NK-92 treated with Interleukin-12 subunit alpha and Interleukin-12 subunit beta, amount 100 ng/mL, for 24 hours (cell line): ENCODE results near the gene APBA3.
"Not testable (repeated sequence)": the region's sequence is repeated elsewhere in the genome, so short reads cannot be mapped to it uniquely, and the experiment has no call there.

ENCODE experiments used
- DNase-seq: peaks from one replicate; lab custom pipeline; 2025; lab: John Stamatoyannopoulos, UW

APBA3 gene

DNA sequence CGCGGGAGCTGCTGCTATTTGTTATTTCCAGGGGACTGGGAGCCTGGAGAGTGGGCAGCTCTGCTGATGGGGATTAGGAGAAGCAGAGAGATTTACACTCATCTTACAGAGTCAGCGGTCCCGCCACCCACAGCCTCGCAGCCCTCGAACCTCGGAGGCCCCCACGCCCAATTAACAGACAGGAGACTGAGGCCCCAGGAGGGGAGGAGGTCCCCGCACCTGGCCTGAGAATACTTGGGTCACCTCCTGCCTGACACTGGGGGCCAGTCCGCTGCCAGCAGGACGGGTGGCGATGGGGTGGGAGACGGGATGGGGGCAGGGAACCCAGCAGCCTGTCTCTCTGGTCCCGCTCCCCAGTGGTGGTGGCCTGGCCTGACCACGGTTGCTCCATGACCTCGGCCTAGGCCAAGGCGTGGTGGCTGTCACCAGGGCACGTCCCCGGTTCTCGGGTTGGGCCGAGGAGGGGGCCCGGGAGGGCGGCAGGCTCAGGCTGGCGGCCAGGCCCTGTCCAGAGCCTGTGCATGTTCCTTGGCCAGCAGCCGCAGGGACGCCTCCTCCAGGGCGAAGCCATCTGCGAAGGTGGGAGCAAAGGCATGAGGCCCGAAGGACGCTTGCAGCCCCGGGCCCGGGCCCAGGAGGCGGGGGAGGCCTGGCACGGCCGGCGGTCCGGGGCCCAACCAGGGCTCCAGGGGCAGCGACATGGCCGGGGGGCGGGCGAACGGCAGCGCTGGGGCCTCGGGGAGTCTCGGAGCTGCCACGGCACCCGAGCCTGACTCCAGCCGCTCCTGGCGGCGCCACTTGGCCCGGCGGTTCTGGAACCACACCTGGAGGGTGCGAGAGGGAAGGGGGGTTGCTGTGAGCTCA is 8.9 kb upstream of the APBA3 start:
- DNase-seq: no peak

DNA sequence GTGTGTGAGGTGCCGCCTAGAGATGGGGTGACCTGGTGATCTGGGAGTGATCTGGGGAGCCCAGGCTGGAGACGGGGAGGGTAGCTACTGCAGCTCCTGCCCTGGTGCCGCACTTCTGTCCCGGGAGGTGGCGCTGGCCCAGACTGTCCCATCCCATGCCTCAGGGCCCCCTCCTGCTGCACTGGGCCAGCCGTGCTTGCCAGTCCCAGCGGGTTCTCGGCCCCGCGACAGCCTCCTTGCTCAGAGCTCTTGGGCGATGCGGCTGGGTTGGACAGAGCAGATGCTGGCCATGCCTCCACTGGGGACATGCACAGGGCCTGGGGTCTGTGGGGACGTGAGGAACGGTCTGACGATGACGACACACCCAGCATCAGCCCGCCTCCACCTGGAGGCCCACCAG is 8.0 kb upstream of the APBA3 start:
- DNase-seq: no peak

DNA sequence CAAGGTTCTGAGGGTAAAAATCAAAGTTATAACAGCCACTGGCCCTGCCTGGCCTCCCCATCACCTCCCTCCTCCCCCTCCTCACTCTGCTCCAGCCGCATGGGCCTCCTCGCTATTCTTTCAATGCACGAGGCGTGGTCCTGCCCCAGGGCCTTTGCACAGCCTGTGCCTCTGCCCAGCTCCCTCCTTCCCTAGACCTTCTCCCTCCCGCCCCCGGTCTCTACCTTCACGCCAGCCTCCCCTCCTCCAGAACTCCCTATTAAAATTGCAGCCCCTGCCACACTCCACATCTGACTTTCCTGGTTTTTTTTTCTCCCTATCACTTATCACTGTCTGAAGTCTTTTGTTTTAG is 7.2 kb upstream of the APBA3 start:
- DNase-seq: no peak

DNA sequence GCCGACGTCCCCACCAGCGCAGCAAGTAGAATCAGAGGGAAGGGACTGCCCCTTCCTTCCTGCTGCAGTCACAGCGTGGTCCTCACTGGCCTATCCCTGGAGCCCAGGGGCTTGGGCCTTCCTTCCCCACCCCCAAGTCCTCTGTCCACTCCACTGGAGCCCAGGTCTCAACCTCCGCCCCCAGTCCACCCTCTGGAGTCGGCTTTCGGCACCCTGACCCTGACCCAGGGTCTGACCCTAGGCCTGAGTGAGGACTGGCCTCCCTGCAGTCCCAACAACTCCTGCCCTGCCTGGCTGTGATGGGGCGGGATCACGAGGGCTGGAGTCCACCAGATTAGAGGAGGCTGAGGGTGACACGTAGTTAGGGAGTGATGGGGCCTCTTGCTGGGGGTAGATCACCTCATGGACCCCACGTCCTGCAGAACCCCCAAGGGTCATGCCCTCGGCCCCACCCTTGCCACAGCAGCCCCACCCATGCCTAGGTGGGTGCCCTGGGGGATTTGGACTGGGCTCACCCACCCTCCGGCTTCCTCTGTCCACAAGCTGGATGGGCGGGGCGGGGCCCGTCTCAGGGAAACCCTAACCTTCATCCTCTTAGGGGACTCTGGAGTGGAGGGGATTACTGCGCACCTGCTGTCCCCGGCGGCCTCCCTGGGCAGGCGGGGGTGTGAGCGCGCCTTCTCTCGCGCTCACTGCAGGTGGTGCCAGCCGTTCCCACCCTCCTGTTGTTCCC is 6.7 kb upstream of the APBA3 start:
- no peak for DNase-seq

DNA sequence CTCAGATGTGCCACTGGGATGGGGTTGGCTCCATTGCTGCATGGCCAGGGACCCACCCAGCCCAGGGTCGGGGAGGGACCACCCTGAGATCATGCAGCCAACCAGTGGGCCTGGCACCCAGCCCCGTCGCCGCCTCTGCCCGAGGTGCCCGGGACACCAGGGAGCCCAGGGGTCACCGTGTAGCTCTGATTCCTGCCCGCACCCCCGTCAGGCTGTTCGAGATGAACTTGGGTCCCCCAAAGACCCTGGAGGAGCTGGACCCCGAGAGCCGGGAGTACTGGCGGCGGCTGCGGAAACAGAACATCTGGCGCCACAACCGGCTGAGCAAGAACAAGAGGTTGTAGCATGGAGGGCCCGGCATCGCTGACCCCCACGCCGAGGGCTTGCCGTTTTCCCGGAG is 5.6 kb upstream of the APBA3 start:
- no peak for DNase-seq

DNA sequence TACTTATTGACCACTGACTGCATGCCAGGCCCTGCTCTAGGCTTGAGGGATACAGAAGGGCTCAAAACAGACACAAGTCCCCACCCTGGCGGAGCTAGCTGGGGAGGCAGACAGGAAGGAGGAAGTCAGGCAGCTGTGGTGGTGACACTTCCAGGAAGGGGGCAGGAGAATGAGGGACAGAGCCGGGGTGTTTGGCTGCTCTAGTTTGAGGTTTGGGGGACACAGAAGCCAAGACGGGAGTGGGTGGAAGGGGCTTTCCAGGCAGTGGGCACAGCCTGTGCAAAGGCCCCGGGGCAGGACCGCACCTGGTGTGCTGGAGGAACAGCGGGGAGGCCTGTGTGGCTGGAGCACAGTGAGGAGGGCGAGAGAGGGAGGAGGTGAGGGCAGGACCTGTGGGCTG is 5.0 kb upstream of the APBA3 start:
- DNase-seq: no peak

DNA sequence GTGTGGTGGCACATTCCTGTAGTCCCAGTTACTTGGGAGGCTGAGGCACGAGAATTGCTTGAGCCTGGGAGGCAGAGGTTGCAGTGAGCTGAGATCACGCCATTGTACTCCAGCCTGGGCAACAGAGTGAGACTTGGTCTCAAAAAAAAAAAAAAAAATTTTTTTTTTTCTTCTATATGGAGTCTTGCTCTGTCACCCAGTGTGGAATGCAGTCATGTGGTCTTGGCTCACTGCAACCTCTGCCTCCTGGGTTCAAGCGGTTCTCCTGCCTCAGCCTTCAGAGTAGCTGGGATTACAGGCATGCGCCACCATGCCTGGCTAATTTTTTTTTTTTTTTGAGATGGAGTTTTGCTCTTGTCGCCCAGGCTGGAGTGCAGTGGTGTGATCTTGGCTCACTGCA is 4.3 kb upstream of the APBA3 start:
- not testable (repeated sequence) for DNase-seq

DNA sequence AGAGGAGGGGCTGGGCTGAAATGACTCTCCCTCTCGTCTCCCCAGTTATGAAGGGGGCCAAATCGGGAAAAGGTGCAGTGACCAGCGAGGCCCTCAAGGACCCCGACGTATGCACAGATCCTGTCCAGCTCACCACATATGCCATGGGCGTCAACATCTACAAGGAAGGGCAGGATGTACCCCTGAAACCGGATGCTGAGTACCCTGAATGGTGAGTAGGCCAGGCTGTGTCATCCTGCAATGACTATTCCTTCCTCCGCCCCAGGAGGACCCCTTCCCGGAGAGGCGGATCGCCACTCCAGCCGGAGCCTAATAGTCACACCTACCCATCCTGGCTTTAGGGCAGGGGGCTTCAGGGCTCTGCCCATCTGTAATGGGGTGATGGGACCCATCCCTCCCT is 3.6 kb upstream of the APBA3 start:
- DNase-seq: no peak

DNA sequence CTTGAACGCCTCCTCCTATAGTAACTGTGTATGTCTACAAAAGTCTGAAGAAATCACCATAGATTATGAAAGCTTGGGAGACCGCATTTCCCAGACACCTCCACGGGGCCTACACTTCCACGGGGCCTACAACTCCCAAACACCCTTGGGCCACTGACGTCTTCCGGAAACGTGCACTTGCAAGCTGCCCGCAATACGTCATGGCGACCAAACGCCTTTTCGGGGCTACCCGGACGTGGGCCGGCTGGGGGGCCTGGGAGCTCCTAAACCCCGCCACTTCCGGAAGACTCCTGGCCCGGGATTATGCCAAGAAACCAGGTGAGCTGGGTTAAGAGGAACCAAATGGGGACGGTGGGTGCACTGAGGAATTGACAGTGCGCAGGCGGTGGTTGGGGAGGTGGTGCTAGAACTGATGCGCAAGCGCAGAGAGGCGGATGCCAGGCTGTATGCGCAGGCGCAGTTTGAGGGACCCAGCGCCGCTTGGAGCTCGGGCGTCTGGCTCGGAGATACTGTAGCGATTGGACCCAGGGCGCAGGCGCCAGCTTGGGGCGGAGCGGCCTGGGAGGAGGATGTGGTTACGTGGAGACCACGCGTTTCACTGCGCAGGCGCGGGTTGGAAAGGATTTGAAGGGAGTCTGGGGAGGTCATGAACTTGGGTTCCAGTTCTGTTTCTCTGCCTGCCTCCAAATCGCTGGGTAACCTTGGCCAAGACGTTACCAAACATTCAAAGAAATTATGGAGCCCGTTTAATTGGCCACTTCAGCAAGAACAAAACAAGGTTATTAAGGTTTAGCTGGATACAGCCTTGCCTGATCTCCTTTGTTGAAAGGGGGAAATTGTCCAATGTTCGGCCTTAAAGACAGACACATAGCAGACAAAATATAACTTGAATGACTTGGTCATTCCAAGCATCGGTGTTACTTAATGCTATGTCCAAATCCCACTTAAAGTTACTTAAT is 1.3 kb upstream of the APBA3 start, which contains the start of gene MRPL54:
Gene MRPL54 (plus strand): TSS at position 182 of the 959 bp plus-strand sequence. CDS start 19 bp downstream, at position 201.
- DNase-seq: peak; percentile 99

DNA sequence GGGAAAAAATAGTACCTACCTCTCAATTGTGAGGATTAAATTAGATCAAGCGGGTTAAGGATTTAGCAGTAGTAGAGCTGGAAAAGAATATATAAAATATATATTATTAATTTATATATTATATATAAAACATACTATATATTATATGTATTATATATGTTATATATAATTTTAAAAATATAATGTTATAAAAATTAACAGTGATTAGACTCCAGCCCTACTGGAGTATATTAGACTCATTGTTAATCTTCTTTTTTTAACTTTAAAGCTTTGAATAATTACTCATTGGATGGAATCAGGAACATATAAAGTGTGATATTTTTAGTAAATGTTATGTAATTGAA is 610 bp upstream of the APBA3 start:
- no peak for DNase-seq

DNA sequence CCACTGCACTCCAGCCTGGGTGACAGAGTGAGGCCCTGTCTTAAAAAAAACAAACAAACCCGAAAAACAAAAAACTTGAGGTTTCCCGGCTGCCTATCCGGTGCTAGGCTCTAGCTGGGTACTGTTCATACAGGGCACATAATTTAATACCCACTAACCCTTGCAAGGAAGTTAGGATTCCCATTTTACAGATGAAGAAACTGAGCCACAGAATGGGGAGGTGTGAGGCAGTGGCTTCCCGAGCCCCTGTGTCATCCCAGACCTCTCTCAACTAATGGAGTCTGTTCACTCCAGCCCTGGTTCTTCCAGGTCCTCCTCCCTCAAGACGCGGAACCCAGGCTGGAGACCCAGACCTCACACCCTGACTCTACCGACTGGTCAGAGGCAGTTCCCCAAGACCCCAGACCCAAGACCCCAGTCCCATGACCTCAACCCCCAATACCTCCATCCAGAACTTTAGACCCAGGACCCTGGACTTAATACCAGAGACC is 576 bp downstream of the APBA3 start:
- DNase-seq: no peak

DNA sequence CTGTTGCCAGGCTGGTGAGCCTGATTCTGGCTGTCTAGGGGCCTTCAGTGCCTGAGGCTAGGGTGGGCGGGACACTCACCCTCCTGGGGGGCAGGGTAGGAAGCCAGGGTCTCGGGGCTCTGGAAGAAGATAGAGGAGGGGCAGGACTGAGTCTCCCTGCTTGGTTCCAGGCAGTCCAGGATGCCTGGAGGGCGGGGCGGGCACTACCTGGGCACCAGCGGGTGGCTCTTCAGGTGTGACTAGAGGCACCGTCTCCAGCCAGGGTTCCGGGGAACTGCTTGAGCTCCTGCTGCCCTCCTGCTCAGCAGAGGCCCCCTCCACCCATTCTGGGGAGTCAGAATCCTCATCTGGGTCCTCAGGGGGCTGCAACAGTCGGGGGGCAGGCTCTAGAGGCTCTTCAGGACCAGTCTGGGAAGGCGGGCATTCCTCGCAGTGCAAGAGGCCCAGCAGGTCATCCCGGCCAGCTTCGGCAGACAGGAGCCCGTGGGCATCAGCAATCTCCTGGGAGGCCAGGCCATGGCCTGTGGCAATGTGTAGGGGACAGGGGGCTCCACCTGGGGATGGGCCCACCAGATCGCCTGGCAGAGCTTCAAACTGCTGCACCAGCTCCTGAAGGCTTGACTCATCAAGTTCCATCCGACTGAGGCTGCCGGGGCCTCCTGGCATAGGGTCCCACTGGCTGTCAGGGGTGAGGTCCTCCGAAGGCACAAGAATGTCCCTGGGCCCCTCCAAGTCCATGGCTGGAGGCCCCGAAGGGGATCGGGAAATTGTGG is 1.8 kb downstream of the APBA3 start:
- DNase-seq: no peak

DNA sequence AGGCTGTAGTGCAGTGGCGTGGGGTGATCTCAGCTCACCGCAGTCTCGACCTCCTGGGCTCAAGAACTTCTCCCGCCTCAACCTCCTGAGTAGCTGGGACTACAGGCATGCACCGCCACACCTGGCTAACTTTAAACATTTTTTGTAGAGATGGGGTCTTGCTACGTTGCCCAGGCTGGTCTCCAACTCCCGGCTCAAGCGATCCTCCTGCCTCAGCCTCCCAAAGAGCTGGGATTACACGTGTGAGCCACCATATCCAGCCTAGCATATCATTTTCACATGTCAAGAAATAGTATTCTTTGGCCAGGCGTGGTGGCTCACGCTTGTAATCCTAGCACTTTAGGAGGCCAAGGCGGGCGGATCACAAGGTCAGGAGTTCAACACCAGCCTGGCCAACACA is 3.2 kb downstream of the APBA3 start:
- not testable (repeated sequence) for DNase-seq

DNA sequence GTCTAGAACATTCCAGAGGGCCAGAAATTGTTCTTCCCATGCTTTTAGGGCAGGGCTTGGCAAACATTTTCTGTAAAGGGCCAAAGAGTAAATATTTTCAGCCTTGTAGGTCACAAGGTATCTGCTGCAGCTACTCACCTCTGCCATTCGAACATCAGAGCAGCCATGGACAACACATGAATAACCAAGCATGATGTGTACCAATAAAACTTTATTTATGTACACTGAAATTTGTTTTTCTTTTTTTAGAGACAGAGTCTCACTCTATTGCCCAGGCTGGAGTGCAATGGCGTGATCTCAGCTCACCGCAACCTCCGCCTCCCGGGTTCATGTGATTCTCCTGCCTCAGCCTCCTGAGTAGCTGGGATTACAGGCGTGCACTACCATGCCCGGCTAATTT is 3.8 kb downstream of the APBA3 start:
- DNase-seq: not testable (repeated sequence)

DNA sequence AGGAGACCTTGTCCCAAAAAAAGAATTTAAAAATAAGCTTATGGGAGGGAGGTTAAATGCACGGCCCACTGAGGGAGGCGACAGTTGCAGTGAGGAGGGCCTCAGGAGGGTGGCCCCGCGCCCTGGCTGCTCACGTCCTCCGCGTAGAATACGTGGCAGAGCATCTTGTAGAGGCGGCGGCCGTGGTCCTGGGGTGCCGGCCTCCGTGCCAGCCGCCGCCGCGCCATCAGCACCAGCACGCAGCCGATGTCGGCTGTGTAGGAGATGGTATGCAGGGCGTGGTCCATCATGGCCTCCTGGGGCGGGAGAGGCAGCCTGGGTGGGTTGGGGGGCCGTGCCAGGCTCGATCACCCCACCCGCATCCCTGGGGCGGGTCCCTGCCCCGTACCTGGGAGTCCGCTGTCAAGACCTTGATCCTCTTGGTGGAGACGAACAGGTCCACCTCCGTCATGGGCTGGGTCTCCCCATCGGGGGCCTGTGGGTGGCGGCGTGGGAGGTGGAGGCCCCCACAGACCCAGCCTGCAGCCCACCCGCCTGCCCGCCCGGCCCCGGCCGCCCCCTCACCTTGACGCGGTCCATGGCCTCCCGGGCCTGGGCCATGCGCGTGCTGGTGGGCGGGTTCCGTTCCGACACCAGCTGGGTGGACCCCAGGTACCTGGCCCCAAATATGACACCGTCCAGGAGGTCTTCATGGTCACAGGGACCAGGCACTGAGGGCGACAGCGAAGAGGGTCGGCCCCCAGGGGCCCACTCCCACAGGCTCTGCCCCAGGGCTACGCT is 7.7 kb downstream of the APBA3 start:
- no peak for DNase-seq

DNA sequence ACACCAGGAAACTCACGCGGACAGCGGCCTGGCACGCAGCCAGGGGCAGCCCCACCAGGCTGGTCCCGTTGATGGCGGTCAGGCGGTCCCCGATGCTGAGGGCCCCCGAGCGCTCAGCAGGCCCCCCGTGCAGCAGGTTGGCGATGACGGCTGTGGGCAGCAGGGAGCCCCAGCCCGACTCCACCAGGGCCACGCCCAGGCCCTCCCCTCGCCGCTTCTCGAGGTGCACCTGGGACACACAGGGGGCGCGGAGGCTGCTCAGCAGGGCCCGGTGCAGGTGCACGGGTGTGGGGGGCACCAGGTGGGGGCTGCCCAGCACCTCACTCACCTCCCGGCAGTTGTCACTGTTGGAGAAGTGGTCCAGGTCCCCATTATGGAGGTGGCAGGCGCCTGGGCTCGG is 9.0 kb downstream of the APBA3 start:
- no peak for DNase-seq

DNA sequence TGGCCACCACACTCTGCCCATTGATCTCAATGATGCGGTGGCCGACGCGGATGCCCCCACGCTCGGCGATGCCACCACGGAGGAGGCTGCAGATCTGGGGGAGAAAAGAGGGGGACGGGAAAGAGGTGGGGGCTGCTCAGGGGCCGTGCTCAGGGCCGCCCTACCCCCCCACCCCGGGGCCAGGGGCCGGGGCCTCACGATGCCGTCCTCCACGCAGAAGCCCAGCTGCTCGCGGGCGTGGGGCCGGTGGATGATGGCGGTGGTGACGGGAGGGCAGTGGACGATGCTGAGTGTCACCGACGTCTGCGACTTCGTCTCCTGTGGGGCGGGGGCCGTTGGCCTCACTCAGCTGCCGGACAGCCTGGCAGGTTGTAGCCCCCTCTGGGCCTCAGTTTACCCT is 10.3 kb downstream of the APBA3 start:
- no peak for DNase-seq

DNA sequence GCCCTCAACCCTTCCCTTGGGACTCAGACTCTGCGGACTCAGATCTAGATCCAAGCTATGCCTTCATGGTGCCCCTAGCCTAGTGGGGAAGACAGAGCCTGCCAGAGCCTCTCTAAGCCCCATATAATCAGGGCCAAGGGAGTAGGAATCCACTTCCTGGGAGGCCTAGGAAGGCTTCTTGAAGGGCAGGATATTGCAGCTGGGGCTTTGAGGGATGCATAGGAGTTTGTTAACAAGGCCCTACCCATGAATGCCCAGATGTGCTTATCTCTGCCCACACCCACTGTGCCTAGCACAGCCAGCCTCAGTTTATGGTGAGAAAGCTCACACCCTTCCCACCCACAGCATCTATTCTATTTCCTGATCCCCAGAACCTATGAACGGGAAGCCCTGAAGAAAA is 11.3 kb downstream of the APBA3 start:
- no peak for DNase-seq

DNA sequence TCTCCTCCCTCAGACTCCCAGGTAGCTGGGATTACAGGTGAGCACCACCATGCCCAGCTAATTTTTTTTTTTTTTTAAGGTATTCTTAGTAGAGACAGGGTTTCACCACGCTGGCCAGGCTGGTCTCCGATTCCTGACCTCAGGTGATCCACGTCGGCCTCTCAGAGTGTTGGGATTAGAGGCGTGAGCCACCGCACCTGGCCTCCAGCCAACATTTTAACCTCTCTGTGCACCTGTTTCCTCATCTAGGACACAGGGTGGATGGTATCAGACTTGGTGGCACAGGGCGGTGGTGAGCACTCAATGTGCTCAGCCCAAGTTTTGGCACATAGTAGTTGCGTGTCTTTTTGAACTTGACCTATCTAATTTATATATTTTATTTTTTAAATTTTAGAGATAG is 12.5 kb downstream of the APBA3 start:
- no peak for DNase-seq

DNA sequence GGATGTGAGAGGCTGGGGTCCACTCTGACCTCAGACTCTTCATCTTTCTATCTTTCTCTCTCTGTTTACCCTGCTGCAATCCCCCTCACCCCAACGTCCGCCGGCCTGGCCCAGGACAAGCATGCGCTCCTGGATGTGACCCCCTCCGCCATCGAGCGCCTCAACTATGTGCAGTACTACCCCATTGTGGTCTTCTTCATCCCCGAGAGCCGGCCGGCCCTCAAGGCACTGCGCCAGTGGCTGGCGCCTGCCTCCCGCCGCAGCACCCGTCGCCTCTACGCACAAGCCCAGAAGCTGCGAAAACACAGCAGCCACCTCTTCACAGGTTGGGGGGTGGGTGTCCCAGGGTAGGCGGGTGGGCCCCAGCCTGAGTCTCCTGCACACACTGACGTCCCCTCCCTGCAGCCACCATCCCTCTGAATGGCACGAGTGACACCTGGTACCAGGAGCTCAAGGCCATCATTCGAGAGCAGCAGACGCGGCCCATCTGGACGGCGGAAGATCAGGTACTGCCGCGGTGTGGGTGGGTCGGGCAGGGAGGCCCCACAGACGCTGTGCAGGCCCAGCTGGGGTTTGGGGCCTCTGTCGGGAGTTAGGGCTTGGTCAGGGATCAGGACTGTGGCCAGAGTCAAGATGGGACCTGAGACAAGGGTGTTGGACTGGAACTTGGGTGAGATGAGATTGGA is 15.0 kb downstream of the APBA3 start:
- DNase-seq: no peak
